Heart left ventricle (tissue), 13 donors: ENCODE measurements around the gene MYCN.

Experiments
- CTCF ChIP-seq, 12 donors: fragments of 200-600 bp; sonication (generic) in 4 of 12; IDR thresholded peaks; one replicate each; pipeline versions ENCODE4 v1.5.0 to v1.8.0; 2018 to 2022; ENCODE audit warnings: antibody characterized with exemption in 12 of 12, mild to moderate bottlenecking in 5 of 12
- POLR2A ChIP-seq, 2 donors: fragments of 450-650 bp; IDR thresholded peaks; one replicate each; pipeline ENCODE4 v1.6.1; 2017; ENCODE audit warnings: antibody characterized with exemption in 2 of 2, mild to moderate bottlenecking in 2 of 2, moderate library complexity in 2 of 2
- donor health status: ischemic (EF 13 %, LVEDD 7.1; RV severe dilation, severe dysfunction).
- donor health status: DM: no; HTN: yes; CAD: no.
- donor health status: DM: no; HTN: no; CAD: no.
- donor health status: ischemic (EF 25% LVEDD 6.9; RV normal size, moderate dysfunction).
- donor health status: ischemic (EF 25% LVEDD 5.7; RV mildly dilated, moderate dysfunction).
- donor health status: ischemic (EF 35%, LVEDD 5.7; RV mildly dilated, moderate dysfunction).
- donor health status: nonischemic (EF 11% LVEDD 7.7; RV severe dilation, severe dysfunction).
- donor health status: DM: yes; HTN: yes; CAD: no.
- donor health status: PGD.
- donor health status: ischemic (EF 29% LVEDD 5.4; RV normal size, mild dysfunction).
- donor health status: nonischemic (EF 23%, LVEDD 6.1; RV moderate dilation, normal function).

GRCh38 chr2:15909736-15910135, 30.6 kb upstream of the MYCN start:
- no peak for TF ChIP-seq CTCF (IDR thresholded peaks at IDR 0.05)
- TF ChIP-seq POLR2A (IDR thresholded peaks at IDR 0.05) = no peak
